Measurements from ENCODE around the gene PTGR2.
A peak's percentile ranks its signal among the peaks of the same experiment; 100 is the strongest.

The PTGR2 gene

DNA sequence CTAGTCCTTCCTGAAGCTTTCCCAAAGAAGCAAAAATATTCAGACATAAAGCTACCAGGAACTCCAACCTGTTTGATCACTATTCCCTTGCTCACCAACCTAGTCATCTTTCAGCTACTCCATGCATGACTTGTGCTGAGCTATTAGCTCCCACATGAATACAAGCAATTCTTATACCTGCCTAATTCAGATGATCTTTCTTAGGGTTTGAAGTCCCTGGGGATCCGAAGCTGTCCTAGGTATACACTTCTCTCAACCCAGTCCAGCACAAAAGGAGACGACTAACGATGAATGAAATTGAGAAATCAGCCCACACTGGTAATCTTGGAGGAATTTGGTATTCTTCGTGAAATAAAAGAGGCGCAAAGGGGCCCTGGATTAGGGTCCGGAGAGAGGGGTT lies 631 bp upstream of the PTGR2 start:
- peak overlapping the region; percentile 83 for H3K4me2 ChIP-seq (ENCODE audit: low read length)
- no peak for TF ChIP-seq EZH2phosphoT487 (IDR thresholded peaks at IDR 0.05; ENCODE audit: low read depth)
- TF ChIP-seq, protein P1, sequence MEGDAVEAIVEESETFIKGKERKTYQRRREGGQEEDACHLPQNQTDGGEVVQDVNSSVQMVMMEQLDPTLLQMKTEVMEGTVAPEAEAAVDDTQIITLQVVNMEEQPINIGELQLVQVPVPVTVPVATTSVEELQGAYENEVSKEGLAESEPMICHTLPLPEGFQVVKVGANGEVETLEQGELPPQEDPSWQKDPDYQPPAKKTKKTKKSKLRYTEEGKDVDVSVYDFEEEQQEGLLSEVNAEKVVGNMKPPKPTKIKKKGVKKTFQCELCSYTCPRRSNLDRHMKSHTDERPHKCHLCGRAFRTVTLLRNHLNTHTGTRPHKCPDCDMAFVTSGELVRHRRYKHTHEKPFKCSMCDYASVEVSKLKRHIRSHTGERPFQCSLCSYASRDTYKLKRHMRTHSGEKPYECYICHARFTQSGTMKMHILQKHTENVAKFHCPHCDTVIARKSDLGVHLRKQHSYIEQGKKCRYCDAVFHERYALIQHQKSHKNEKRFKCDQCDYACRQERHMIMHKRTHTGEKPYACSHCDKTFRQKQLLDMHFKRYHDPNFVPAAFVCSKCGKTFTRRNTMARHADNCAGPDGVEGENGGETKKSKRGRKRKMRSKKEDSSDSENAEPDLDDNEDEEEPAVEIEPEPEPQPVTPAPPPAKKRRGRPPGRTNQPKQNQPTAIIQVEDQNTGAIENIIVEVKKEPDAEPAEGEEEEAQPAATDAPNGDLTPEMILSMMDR (IDR thresholded peaks at IDR 0.05; ENCODE audit: low read depth, low read length), result no peak
- peak overlapping the region; percentile 95 for H2AFZ ChIP-seq (ENCODE audit: low read depth, low read length)
- H3K79me2 ChIP-seq (ENCODE audit: low read length), result peaks cover 4% of the 10 kb centered on the region; the same call in 1 of the 2 replicates
- H3K4me3 ChIP-seq (ENCODE audit: low read length), result peak overlapping the region; percentile 90
- no peaks in the 10 kb centered on the region for H4K20me1 ChIP-seq (ENCODE audit: insufficient read depth, low read length)
- H3K36me3 ChIP-seq (replicated peaks; ENCODE audit: low read depth, low read length), result no peaks in the 10 kb centered on the region
- no peak overlapping the region for H3K27ac ChIP-seq (ENCODE audit: low read length)
- peaks cover 14% of the 10 kb centered on the region for H3K4me1 ChIP-seq (ENCODE audit: low read length)
- no peaks in the 10 kb centered on the region for H3K9me3 ChIP-seq (ENCODE audit: insufficient read depth, low read length)
- H3K27me3 ChIP-seq (ENCODE audit: low read depth, low read length), result peaks cover 10% of the 10 kb centered on the region; the same call in 1 of the 2 replicates
- peak overlapping the region; percentile 93 for H3K9ac ChIP-seq (ENCODE audit: low read length)

DNA sequence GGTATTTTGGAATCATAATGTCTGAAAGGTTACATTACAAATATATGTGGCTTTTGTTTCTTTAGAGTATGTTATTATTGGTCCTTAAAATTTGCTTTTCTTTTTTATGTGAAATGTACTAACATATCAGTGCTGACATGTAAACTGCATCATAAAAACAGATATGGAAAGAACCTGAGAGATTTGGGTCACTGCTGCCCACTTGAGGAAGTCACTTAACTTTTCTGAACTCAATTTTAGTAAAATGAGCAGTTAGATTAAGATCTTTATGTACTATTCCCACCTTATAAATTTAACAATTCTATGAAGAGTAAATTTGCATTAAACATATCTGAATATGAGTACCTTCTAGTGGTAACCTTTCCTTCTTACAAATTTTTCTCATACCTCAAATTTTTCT lies 7.5 kb downstream of the PTGR2 start:
- no peak overlapping the region for H3K9ac ChIP-seq (ENCODE audit: low read length)
- no peak for TF ChIP-seq EZH2phosphoT487 (IDR thresholded peaks at IDR 0.05; ENCODE audit: low read depth)
- TF ChIP-seq, protein P1 (IDR thresholded peaks at IDR 0.05; ENCODE audit: low read depth, low read length), result peak; percentile 14; the same call in 1 of the 2 replicates
- H3K36me3 ChIP-seq (replicated peaks; ENCODE audit: low read depth, low read length), result peaks cover 12% of the 10 kb centered on the region
- H3K79me2 ChIP-seq (ENCODE audit: low read length), result no peaks in the 10 kb centered on the region
- H3K27me3 ChIP-seq (ENCODE audit: low read depth, low read length), result no peaks in the 10 kb centered on the region
- H3K27ac ChIP-seq (ENCODE audit: low read length), result no peak overlapping the region
- no peak overlapping the region for H3K4me2 ChIP-seq (ENCODE audit: low read length)
- no peaks in the 10 kb centered on the region for H4K20me1 ChIP-seq (ENCODE audit: insufficient read depth, low read length)
- H2AFZ ChIP-seq (ENCODE audit: low read depth, low read length), result no peak overlapping the region
- H3K4me1 ChIP-seq (ENCODE audit: low read length), result peaks cover 9% of the 10 kb centered on the region
- no peaks in the 10 kb centered on the region for H3K9me3 ChIP-seq (ENCODE audit: insufficient read depth, low read length)
- no peak overlapping the region for H3K4me3 ChIP-seq (ENCODE audit: low read length)

DNA sequence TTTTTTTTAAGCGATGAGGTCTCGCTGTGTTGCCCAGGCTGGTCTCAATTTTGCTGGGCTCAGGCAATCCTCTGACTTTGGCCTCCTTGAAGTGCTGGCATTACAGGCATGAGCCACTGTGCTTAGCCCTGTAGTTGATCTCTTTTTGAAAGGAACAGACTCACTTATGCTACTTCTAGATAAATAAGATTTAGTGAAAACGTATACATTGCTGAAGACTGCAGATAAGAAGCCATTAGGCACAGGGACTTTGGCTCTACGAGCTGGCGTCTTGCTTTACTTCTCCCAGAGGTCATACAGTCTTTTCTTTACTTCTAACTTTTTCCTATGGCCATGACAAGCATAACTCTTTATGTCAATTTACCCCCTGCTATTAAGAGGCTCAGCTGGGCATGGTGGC lies 9.4 kb downstream of the PTGR2 start:
- Histone ChIP-seq H3K36me3 (replicated peaks; ENCODE audit: low read depth, low read length) (peaks cover 17% of the 10 kb centered on the region), H3K9ac (ENCODE audit: low read length) (no peak overlapping the region), H3K27me3 (ENCODE audit: low read depth, low read length) (no peaks in the 10 kb centered on the region), H4K20me1 (ENCODE audit: insufficient read depth, low read length) (no peaks in the 10 kb centered on the region), H3K4me2 (ENCODE audit: low read length) (no peak overlapping the region), H3K9me3 (ENCODE audit: insufficient read depth, low read length) (no peaks in the 10 kb centered on the region), H3K4me3 (ENCODE audit: low read length) (no peak overlapping the region), H3K4me1 (ENCODE audit: low read length) (peaks cover 9% of the 10 kb centered on the region), H3K27ac (ENCODE audit: low read length) (no peak overlapping the region), H3K79me2 (ENCODE audit: low read length) (no peaks in the 10 kb centered on the region), H2AFZ (ENCODE audit: low read depth, low read length) (no peak overlapping the region)
- TF ChIP-seq EZH2phosphoT487 (IDR thresholded peaks at IDR 0.05; ENCODE audit: low read depth), result no peak
- TF ChIP-seq, protein P1 (IDR thresholded peaks at IDR 0.05; ENCODE audit: low read depth, low read length), result no peak

DNA sequence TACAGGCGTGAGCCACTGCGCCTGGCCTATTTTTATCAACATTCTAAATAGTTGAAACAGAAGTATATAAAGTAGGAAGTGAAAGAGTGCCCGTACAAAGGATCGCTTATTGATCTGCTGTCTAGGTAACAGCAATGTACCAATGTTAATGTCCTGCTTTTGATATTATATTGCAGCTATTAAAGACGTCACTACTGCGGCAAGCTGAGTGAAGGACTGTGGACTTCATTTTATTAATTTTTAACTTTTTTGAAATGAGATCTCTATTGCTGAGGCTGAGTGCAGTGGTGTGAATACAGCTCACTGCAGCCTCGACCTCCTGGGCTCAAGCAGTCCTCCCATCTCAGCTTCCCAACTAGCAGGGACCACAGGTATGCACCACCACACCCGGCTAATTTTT lies 10.8 kb downstream of the PTGR2 start:
- no peaks in the 10 kb centered on the region for H3K9me3 ChIP-seq (ENCODE audit: insufficient read depth, low read length)
- H3K27ac ChIP-seq (ENCODE audit: low read length), result no peak overlapping the region
- TF ChIP-seq, protein P1 (IDR thresholded peaks at IDR 0.05; ENCODE audit: low read depth, low read length), result no peak
- no peak for TF ChIP-seq EZH2phosphoT487 (IDR thresholded peaks at IDR 0.05; ENCODE audit: low read depth)
- no peak overlapping the region for H3K4me3 ChIP-seq (ENCODE audit: low read length)
- peaks cover 17% of the 10 kb centered on the region for H3K36me3 ChIP-seq (replicated peaks; ENCODE audit: low read depth, low read length)
- no peaks in the 10 kb centered on the region for H4K20me1 ChIP-seq (ENCODE audit: insufficient read depth, low read length)
- H3K27me3 ChIP-seq (ENCODE audit: low read depth, low read length), result no peaks in the 10 kb centered on the region
- H3K4me2 ChIP-seq (ENCODE audit: low read length), result no peak overlapping the region
- no peak overlapping the region for H2AFZ ChIP-seq (ENCODE audit: low read depth, low read length)
- no peak overlapping the region for H3K9ac ChIP-seq (ENCODE audit: low read length)
- H3K4me1 ChIP-seq (ENCODE audit: low read length), result peaks cover 9% of the 10 kb centered on the region
- H3K79me2 ChIP-seq (ENCODE audit: low read length), result no peaks in the 10 kb centered on the region
